Liver (tissue), 9 donors: ENCODE results near the gene SULT1B1. TPM values are rescaled to one million over a fixed set of nuclear protein-coding genes. Genes with fewer than 3 reads are reported as not detected.

Experiments
- DNase-seq: peaks from one replicate; pipeline ENCODE4 v3.0.0-alpha.2; 2017; ENCODE audit warnings: low spot score
- H3K27ac ChIP-seq, 2 donors: one replicate each; pipeline ENCODE4 v1.7.0; 2013; ENCODE audit warnings: inconsistent platforms in 2 of 2, low read length in 2 of 2, control low read depth in 1 of 2, low read depth in 1 of 2, mild to moderate bottlenecking in 1 of 2
- H3K27me3 ChIP-seq, 4 donors: one replicate each; pipeline versions ENCODE4 v1.6.1 to v1.7.0; 2013; ENCODE audit warnings: low read length in 3 of 4, inconsistent platforms in 1 of 4, mild to moderate bottlenecking in 1 of 4, moderate library complexity in 1 of 4; ENCODE audit not compliant: control insufficient read depth in 4 of 4, insufficient read depth in 4 of 4
- H3K36me3 ChIP-seq, 4 donors: one replicate each; pipeline versions ENCODE4 v1.6.1 to v1.7.0; 2013; ENCODE audit warnings: low read length in 3 of 4, mild to moderate bottlenecking in 3 of 4, low read depth in 1 of 4, moderate library complexity in 1 of 4; ENCODE audit not compliant: control insufficient read depth in 4 of 4, insufficient read depth in 3 of 4
- H3K4me1 ChIP-seq, 4 donors: one replicate each; pipeline versions ENCODE4 v1.6.1 to v1.7.0; 2013; ENCODE audit warnings: low read length in 3 of 4, mild to moderate bottlenecking in 3 of 4, moderate library complexity in 1 of 4; ENCODE audit not compliant: control insufficient read depth in 4 of 4, insufficient read depth in 4 of 4
- H3K4me3 ChIP-seq, 3 donors: one replicate each; pipeline versions ENCODE4 v1.6.1 to v1.7.0; 2013; ENCODE audit warnings: low read length in 3 of 3, control low read depth in 1 of 3, low read depth in 1 of 3, mild to moderate bottlenecking in 1 of 3
- H3K9ac ChIP-seq, 2 donors: one replicate each; pipeline ENCODE4 v1.7.0; 2013; ENCODE audit warnings: low read length in 2 of 2, mild to moderate bottlenecking in 2 of 2, moderate library complexity in 2 of 2, control low read depth in 1 of 2, low read depth in 1 of 2
- H3K9me3 ChIP-seq, 4 donors: one replicate each; pipeline versions ENCODE4 v1.6.1 to v1.7.0; 2013; ENCODE audit warnings: low read length in 3 of 4; ENCODE audit not compliant: control insufficient read depth in 4 of 4
- ATF3 ChIP-seq: IDR thresholded peaks from 2 replicates; pipeline ENCODE4 v1.6.1; 2016; ENCODE audit warnings: antibody characterized with exemption
- EGR1 ChIP-seq, 2 donors: IDR thresholded peaks; 2 replicates each; pipeline ENCODE4 v1.6.1; 2016 to 2018; ENCODE audit warnings: antibody characterized with exemption in 2 of 2, low read depth in 2 of 2
- FOXA1 ChIP-seq: IDR thresholded peaks from 2 replicates; pipeline ENCODE4 v1.6.1; 2016; ENCODE audit warnings: antibody characterized with exemption
- FOXA2 ChIP-seq: IDR thresholded peaks from 2 replicates; pipeline ENCODE4 v1.6.1; 2016; ENCODE audit warnings: antibody characterized with exemption
- GABPA ChIP-seq, 2 donors: IDR thresholded peaks in 1 of 2; conservative IDR thresholded peaks in 1 of 2; 2 replicates each; pipeline ENCODE4 v1.6.1; 2016; ENCODE audit warnings: antibody characterized with exemption in 2 of 2, mild to moderate bottlenecking in 1 of 2, moderate library complexity in 1 of 2
- HNF4A ChIP-seq, 2 donors: conservative IDR thresholded peaks; 2 replicates each; pipeline ENCODE4 v1.6.1; 2016; ENCODE audit warnings: antibody characterized with exemption in 2 of 2, mild to moderate bottlenecking in 2 of 2
- HNF4G ChIP-seq: IDR thresholded peaks from 2 replicates; pipeline ENCODE4 v1.6.1; 2016; ENCODE audit warnings: antibody characterized with exemption
- JUND ChIP-seq, 2 donors: IDR thresholded peaks; 2 replicates each; pipeline ENCODE4 v1.6.1; 2016; ENCODE audit warnings: antibody characterized with exemption in 2 of 2
- NR2F2 ChIP-seq: IDR thresholded peaks from 2 replicates; pipeline ENCODE4 v1.6.1; 2016; ENCODE audit warnings: antibody characterized with exemption
- RAD21 ChIP-seq, 2 donors: IDR thresholded peaks; 2 replicates each; pipeline ENCODE4 v1.6.1; 2016; ENCODE audit warnings: antibody characterized with exemption in 2 of 2, mild to moderate bottlenecking in 2 of 2
- REST ChIP-seq: IDR thresholded peaks from 2 replicates; pipeline ENCODE4 v1.6.1; 2016; ENCODE audit warnings: antibody characterized with exemption, mild to moderate bottlenecking
- RXRA ChIP-seq, 2 donors: IDR thresholded peaks; 2 replicates each; pipeline ENCODE4 v1.6.1; 2017 to 2018; ENCODE audit warnings: antibody characterized with exemption in 2 of 2, mild to moderate bottlenecking in 1 of 2
- SP1 ChIP-seq: IDR thresholded peaks from 2 replicates; pipeline ENCODE4 v1.6.1; 2018; ENCODE audit warnings: antibody characterized with exemption, mild to moderate bottlenecking
- TAF1 ChIP-seq: conservative IDR thresholded peaks from 2 replicates; pipeline ENCODE4 v1.6.1; 2016; ENCODE audit warnings: antibody characterized with exemption, mild to moderate bottlenecking
- YY1 ChIP-seq: IDR thresholded peaks from 2 replicates; pipeline ENCODE4 v1.6.1; 2016; ENCODE audit warnings: antibody characterized with exemption, mild to moderate bottlenecking
- ZBTB33 ChIP-seq: IDR thresholded peaks from 2 replicates; pipeline ENCODE4 v1.6.1; 2016; ENCODE audit warnings: antibody characterized with exemption
- WGBS: extraction: QIAGEN DNeasy Blood & Tissue Kit; methylation state at CpG from one replicate; pipeline ENCODE4 v1.1.7; 2013; 5-methylcytosine and 5-hydroxymethylcytosine counted together
- polyA plus RNA-seq, 2 donors: library from polyadenylated mRNA; stranded (reverse) in 1 of 2; unstranded in 1 of 2; fragments of 200-250 nt in 1 of 2; fragments of >200 nt in 1 of 2; fragmentation: Nextera tagmentation in 1 of 2; extraction: Ambion mirVana in 1 of 2; gene quantifications; one replicate each; pipeline versions ENCODE4 v1.2.1 to v1.2.3, GENCODE V29; 2013 to 2015
- total RNA-seq, 2 donors: library from RNA; depleted of rRNA; stranded (reverse); fragments of >200 nt; gene quantifications; one replicate each; pipeline ENCODE4 v1.2.3, GENCODE V29; 2014
- TF ChIP-seq, protein P1 (sequence below): IDR thresholded peaks from 2 replicates; pipeline ENCODE4 v1.6.1; 2016; ENCODE audit warnings: antibody characterized with exemption
- TF ChIP-seq, protein P2 (sequence below): fragments of 150-350 bp; IDR thresholded peaks from 2 replicates; pipeline ENCODE4 v1.5.1; 2017; ENCODE audit warnings: improper control_type of control experiment, low read depth, low read length; ENCODE audit not compliant: missing input control
- donor health status: healthy.
- donor health status: healthy.
- donor health status: healthy.
- donor health status: healthy.
- donor health status: healthy.

Gene SULT1B1
- 10 to 100 TPM in 1 of 2 donors, under 1 TPM in 1; 0.28 to 30.5 TPM for total RNA-seq
- 10 to 100 TPM; 12.4 to 15.7 TPM for polyA plus RNA-seq

DNA sequence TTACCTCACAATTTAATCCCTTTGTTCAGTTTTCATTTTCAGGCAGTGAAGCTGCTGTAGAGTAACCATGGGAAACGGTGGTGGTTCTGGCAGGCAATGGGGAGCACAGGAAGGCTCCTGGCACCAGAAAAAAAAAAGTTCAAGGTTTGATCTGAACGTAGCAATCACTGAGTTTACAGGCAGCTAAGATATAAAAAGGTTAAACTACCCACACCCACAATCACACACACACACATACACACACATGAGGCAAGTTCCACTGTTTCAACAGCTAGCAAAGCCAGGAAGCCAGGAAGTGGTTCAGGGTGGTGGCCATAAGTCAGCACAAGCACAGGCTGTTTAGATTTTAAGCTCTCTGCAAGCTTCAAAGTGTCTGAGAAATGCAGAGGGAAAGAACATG, at the start of gene SULT1B1:
Gene SULT1B1, minus strand, starts transcription at position 166 of the 400 bp plus-strand sequence. CDS start 5,403 bp downstream, outside the sequence.
- peak; percentile 39 to 68 for TF ChIP-seq RAD21 (IDR thresholded peaks at IDR 0.05)
- peak; percentile 75 for TF ChIP-seq FOXA2
- TF ChIP-seq NR2F2: no peak
- TF ChIP-seq, protein P1, sequence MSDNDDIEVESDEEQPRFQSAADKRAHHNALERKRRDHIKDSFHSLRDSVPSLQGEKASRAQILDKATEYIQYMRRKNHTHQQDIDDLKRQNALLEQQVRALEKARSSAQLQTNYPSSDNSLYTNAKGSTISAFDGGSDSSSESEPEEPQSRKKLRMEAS: peak; percentile 91
- peak in 1 of 2 donors; percentile 65 for TF ChIP-seq EGR1 (IDR thresholded peaks at IDR 0.05; ENCODE audit: low read depth in 2 of 2)
- TF ChIP-seq, protein P2, sequence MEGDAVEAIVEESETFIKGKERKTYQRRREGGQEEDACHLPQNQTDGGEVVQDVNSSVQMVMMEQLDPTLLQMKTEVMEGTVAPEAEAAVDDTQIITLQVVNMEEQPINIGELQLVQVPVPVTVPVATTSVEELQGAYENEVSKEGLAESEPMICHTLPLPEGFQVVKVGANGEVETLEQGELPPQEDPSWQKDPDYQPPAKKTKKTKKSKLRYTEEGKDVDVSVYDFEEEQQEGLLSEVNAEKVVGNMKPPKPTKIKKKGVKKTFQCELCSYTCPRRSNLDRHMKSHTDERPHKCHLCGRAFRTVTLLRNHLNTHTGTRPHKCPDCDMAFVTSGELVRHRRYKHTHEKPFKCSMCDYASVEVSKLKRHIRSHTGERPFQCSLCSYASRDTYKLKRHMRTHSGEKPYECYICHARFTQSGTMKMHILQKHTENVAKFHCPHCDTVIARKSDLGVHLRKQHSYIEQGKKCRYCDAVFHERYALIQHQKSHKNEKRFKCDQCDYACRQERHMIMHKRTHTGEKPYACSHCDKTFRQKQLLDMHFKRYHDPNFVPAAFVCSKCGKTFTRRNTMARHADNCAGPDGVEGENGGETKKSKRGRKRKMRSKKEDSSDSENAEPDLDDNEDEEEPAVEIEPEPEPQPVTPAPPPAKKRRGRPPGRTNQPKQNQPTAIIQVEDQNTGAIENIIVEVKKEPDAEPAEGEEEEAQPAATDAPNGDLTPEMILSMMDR: no peak
- TF ChIP-seq ATF3: peak; percentile 73
- TF ChIP-seq FOXA1: peak; percentile 63
- peak; percentile 77 for TF ChIP-seq ZBTB33
- peak; percentile 94 for TF ChIP-seq YY1
- TF ChIP-seq HNF4A (conservative IDR thresholded peaks at IDR 0.05): peak; percentile 88 to 92
- TF ChIP-seq JUND (IDR thresholded peaks at IDR 0.05): peak in 1 of 2 donors; percentile 73
- TF ChIP-seq TAF1: peak; percentile 39
- peak; percentile 90 for TF ChIP-seq SP1
- TF ChIP-seq REST: peak; percentile 83
- TF ChIP-seq RXRA (IDR thresholded peaks at IDR 0.05): peak; percentile 74 to 87
- peak; percentile 18 to 65 for TF ChIP-seq GABPA (IDR thresholded peaks at IDR 0.05 in 1 of 2, conservative IDR thresholded peaks at IDR 0.05 in 1 of 2)
- TF ChIP-seq HNF4G: peak; percentile 50
- Histone ChIP-seq H3K4me1 (peaks cover 5 to 34% (median 16%) of the 10 kb centered on the region in 4 donors), H3K9ac (peak within 1 kb of the TSS; percentile 23 to 75), H3K9me3 (no peaks in the 10 kb centered on the region), H3K4me3 (peak within 1 kb of the TSS; percentile 33 to 52 (median 52)), H3K27me3 (no peaks in the 10 kb centered on the region), H3K36me3 (no peaks in the 10 kb centered on the region), H3K27ac (peak within 1 kb of the TSS; percentile 78 to 80)
- 12% methylated on average over 2 of the region's 2 CpGs for WGBS
- no peak for DNase-seq
